Erythroblast (primary cell): ENCODE data around the gene SMIM41.
A peak's percentile ranks its signal among the peaks of the same experiment; 100 is the strongest.
"Not testable (repeated sequence)": the region's sequence is repeated elsewhere in the genome, so short reads cannot be mapped to it uniquely, and the experiment has no call there.

Experiments used
- DNase-seq, 2 experiments: peaks; one replicate each; lab custom pipeline; 2025; lab: John Stamatoyannopoulos, UW
- GATA1 ChIP-seq: IDR thresholded peaks from 2 replicates; pipeline ENCODE4 v1.6.1; 2011; ENCODE audit warnings: low read depth, mild to moderate bottlenecking, control low read depth, low read length, moderate library complexity
- POLR2A ChIP-seq: IDR thresholded peaks from 2 replicates; pipeline ENCODE4 v1.6.1; 2011; ENCODE audit warnings: mild to moderate bottlenecking, low read length

The SMIM41 gene

DNA sequence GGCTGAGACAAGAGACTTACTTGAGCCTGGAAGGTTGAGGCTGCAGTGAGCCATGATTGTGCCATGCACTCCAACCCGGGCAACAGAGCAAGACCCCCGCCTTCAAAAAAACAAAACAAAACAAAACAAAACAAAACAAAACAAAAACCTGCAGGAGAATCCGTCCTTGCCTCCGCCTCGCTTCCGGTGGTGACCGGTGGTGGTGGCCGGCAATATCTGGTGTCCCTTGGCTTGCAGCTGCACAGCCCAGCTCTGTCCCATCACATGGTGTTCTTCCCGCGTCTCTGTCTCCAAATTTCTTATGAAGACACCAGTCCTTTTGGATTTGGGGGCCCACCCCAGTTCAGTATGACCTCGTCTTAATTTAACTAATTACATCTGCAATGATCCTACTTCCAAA is 10.0 kb downstream of the SMIM41 start:
- no peak for DNase-seq
- TF ChIP-seq POLR2A (no peak), GATA1 (no peak)

DNA sequence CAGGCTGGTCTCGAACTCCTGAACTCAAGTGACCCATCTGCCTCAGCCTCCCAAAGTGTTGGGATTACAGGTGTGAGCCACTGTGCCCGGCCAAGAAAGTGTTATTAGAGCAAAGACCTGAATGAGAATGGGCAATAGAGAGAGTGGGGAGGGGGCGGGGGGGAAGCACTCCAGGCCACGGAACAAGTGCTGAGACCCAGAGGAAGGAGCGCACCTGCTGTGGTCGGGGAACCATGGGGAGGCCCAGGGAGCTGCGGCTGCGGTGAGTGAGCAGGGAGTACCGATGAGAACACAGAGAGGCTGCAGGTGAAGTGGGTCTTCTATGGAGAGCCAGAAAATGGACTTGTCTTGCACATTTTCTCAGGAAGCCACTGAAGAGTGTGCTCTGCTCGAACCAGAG is 10.8 kb downstream of the SMIM41 start:
- DNase-seq, result no peak
- no peak for TF ChIP-seq POLR2A
- TF ChIP-seq GATA1, result no peak

DNA sequence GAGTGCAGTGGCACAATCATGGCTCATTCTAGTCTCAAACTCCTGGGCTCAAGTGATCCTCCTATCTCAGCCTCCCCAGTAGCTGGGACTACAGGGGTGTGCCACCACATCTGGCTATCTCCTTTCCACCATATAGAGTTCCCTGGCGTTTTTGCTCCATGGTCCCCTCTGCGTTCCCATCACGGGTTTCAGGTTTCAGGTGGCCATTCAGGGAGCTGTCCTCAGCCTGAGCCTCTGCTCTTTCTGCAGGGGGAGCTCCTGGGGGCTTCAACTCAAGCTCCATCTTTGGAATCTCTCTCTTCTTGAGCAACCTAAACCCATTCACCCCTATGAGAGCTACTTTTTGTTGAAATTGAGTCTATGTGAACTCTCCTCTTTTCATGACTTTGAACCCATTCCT is 11.6 kb downstream of the SMIM41 start:
- no peak for DNase-seq
- TF ChIP-seq POLR2A (no peak), GATA1 (no peak)

DNA sequence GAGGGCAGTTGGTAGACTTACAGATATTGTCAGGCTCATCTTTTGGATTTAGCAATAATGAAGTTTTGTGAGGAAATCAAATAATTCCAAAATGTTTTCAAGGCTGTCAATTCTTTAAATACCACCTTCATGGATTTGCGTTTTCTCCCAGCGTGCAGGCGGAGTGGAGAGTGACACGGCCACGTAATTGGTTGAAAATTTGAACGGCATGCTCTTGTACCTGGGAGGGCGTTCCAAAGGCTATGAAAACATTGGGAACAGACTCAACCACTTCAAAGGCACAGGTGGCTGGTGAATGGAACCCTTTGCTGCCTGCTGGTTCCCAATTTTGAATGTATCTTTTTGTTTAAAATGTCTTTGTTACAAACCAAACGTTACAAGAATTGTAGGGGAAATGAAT is 12.4 kb downstream of the SMIM41 start:
- TF ChIP-seq POLR2A, result no peak
- TF ChIP-seq GATA1, result no peak
- DNase-seq, result no peak

DNA sequence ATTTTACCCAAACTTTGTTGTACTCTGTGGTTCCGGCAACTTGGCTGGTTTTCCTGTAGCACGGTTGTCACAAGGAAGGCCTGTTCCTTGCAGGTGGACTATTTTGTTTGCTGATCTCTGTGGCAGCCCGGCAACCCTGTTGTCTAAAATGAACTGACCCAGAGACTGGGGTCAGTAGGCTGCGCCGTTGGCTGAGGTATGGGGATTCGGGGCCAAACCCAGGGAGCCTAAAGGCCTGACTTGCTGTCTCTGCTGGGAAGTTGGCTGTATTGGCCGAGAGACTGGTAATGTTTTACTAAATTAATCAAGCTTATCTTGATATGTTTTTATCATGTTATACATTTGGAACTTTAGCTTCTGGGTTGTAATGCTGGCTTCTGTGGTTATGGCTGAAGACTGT is 13.8 kb downstream of the SMIM41 start:
- no peak for TF ChIP-seq GATA1
- no peak for TF ChIP-seq POLR2A
- no peak for DNase-seq

DNA sequence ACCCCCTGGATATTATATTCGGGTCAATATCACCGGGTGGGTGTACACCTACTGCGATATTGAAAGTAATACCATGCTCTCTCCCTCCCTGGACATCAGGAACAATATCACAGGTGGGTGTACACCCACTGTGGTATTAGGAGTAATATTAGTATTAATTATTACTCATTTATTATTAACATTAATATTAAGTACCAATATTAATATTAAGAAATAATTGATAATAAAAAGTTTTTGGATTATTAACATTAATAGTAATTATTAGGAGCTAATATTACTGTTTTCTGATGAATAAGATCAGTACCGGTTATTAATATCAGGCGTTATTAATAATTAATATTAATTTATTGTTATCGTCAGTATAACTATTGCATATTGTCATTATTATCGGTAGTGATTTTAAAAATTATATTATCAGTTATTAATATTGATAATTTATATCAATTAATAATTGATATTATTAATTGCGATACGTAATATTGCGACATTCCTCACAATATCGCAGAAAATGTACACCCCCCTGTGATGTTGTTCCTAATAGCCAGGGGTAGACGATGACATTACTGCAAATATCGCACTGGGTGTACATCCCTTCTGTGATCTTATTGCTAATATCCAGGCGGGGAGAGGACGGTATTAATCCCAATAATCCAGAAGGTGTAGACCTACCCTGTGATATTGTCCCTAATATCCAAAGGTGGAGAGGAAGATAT is 17.0 kb downstream of the SMIM41 start:
- no peak for DNase-seq
- no peak for TF ChIP-seq POLR2A
- TF ChIP-seq GATA1, result no peak

DNA sequence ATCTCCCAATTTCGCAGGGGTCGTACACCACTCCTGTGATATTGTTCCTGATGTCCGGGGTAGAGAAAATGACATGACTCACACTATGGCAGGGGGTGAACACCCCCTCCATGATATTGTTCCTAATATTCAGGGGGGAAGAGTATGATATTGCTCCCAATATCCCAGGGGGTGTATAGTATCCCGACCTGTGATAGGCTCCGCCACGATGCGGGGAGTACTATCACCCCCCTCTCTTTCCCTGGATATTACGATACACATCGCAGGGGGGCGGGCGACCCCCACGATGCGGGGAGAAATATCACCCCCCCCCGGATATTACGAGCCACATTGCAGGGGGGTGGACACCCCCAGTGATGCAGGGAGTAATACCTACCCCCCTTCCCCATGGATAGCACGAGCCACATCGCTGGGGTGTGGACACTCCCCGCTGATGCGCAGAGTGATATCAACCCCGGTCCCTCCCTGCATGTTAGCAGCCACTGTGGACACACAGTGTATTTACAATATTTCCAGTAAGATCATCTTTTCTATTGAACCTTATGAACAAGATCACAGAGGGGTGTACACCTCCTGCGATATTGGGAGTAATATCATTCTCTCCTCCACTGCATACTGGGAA is 17.7 kb downstream of the SMIM41 start:
- DNase-seq, result no peak
- TF ChIP-seq POLR2A (no peak), GATA1 (no peak)

DNA sequence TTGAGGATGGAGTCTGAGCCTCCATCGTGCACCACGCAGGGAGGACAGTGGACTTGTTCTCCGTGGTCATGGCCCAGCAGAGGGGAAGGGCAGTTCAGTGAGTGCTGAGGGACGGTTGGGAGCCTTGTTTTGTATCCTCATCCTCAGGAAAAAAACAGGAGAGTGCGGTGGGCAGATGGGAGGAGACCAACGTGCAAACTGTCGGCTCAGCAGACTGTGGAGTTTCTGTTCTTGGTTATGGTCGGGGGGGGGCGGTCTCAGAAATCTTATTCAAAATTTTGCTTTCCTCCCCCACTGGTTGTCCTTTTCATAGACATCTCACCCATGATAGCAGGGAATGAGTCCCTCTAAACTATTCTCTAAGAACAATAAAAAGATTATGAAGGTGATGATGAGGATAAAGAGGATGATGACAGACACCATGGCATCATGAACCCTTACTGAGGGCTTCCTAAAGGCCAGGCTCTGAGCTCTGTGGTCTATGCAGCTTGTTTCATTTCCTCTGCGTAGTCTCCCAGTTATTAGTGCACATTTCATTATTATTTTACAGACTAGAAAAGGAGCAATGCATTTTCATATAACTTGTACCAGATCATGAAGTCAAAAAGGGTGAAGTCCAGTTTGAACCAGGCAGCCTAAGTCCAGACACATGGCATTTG is 25.1 kb downstream of the SMIM41 start:
- not testable (repeated sequence) for DNase-seq

DNA sequence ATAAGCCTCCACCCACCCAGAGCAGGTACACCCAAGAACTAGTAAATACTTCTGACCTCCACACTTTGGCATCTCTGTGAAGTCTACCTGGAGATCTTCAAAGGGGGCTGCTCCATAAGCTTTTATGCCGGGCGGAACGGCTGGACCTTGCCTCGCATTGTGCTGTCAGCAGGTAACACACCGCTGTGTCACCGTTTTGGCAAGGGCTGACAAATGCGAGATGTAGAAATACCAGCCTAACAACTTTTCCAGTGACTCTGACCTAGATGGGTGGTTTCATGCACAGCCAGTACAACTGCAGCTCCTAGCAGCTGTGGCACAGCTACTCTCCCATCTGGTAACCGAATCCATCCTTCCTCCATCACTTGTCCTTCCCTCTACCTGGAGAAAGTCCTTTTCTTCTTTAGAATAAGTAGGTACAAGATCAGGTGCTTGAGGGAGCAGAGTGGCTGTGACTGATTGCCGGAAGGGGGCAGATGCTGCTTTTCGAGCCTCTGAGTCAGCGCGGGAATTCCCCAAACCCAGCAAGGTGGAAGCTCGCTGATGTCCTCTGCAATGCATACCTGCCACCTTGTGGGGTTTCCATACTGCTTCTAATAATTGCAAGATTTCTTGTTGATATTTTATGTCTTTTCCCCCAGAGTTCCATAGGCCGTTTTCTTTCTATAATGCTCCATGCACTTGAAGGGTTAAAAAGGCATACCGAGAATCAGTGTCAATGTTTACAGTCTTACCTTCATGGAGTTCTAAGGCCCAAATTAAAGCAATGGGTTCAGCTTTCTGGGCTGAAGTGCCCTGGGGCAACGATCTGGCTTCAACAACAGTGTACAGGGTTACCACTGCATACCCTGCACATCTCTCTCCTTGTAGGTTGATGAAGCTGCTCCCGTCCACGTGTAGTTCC is 37.0 kb downstream of the SMIM41 start:
- DNase-seq, result not testable (repeated sequence)

DNA sequence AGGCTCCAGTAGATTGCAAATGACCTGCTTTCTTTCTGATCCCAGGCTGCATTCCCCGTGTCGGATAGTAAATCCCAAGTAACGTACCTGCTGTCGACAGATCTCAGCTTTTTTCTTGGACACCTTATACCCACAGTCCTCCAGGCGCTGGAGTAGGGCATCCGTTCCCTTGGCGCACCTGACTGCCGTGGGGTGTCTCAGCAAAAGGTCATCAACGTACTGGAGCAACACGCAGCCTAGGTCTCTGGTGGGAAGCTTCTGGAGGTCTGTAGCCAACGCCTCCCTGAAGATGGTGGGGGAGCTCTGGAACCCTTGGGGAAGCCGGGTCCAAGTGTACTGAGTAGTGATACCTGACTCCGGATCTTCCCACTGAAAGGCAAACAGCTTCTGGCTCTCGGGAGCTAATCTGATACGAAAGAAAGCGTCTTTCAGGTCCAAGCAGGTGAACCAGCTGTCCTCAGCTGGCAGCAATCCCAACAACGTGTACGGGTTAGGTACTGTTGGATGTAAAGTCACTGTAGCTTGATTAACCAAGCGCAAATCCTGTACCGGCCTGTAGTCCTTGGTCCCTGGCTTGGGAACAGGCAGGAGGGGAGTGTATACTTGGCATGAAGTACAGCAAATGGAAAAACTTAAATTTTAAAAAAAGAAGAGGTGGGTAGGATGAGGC is 38.4 kb downstream of the SMIM41 start:
- DNase-seq, result not testable (repeated sequence)

DNA sequence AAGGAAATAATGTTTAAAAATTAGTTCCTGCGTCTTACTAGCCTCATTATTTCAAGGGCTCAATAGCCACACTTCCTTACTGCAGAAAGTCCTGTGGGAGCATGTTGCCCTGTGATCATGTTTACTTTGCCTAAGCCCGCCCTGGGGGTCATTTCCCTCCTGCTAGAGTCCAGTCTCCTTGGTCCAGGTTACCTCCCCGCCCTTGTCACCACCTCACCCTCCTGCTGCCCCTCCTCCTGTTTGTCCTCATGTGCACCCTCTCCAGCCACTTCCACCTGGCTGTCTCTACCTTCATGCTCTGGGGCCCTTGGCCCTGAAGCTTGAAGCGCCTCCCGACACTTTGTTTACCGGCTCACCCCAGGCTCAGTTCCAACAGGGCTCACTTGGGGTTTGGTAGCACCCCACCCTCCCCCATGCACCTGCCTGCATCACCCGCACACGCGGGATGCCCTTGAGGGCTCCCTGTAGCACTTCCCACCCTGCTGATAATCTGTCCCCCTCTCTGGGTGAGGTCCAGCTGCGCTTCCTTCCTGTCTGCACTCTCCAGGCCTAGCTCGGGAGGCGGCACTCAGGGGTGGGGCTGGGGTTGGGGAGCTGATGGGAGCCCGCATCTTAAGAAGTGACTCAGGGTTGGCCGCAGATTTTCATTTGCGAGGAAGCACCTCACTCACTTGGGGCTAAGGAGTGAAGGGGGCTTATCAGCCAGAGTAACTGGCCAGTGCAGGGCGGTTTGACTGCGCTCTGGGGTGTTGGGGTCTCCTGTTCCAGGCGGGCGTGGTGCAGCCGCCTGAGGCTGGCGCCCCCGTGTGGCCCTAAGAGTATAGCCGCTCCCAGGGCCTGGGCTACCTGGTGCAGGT is 40.1 kb downstream of the SMIM41 start:
- TF ChIP-seq GATA1 (no peak), POLR2A (no peak)
- peak; percentile 36 to 60 for DNase-seq

DNA sequence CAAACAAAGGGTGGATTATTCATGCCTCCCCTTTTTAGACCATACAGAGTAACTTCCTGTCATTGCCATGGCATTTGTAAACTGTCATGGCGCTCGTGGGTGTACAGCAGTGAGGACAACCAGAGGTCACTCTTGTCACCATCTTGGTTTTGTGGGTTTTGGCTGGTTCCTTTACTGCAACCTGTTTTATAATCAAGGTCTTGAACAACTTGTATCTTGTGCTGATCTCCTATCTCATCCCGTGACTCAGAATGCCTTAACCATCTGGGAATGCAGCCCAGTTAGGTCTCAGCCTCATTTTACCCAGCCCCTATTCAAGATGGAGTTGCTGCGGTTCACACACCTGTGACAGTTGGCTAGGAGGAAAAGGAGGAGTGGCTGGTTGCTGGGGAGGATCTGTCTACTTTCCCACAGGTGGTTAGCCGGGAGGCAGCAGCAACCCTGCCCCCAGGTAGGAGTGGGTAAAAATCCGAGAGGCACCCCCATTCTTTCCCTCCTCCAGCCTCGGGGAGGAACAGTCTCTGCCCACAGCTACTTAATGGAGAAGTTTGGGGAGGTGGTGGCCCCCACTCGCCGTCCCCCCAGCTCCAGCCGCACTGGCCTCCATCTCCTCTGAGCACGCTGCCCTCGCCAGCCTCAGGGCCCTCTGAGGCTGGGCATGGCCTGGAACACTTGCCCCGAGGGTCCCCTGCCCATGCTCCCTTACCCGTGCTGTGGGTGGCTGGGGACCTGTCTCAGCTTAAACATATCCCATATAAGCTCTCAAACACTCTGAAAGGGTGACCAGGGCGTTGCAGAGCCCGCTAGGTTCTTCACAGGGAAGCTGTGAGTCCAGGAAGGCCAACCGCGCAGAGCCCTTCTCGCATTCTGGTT is 41.7 kb downstream of the SMIM41 start:
- no peak for TF ChIP-seq GATA1
- DNase-seq, result no peak
